K562 (cell line): Measurements from ENCODE around the gene CLEC3B. TPM values are rescaled to one million over a fixed set of nuclear protein-coding genes. Genes with fewer than 3 reads are reported as not detected.

Experiments
- JUND ChIP-seq, 2 experiments: IDR thresholded peaks; 2 replicates in 1 of 2; 3 replicates in 1 of 2; pipeline ENCODE4 v1.6.1; 2011; ENCODE audit warnings: borderline replicate concordance in 2 of 2, low read depth in 2 of 2, low read length in 2 of 2, improper control_type of control experiment in 1 of 2, missing biosample characterization in 1 of 2, missing genetic modification characterization in 1 of 2, missing genetic modification reagents in 1 of 2
- ZBTB11 ChIP-seq, 3 experiments: fragments of 200-800 bp in 1 of 3; fragments of 250-450 bp in 1 of 3; fragments of 450-650 bp in 1 of 3; sonication (Bioruptor Pico) in 1 of 3; sonication (Bioruptor generic) in 1 of 3; formaldehyde crosslinking in 1 of 3; IDR thresholded peaks; 2 replicates each; pipeline versions ENCODE4 v1.6.1 to v1.8.0; 2016 to 2022; ENCODE audit warnings: mild to moderate bottlenecking in 2 of 3, missing genetic modification characterization in 2 of 3, missing compliant biosample characterization in 1 of 3, moderate library complexity in 1 of 3
- ZNF3 ChIP-seq: fragments of 250-450 bp; sonication (Bioruptor Pico); IDR thresholded peaks from 2 replicates; pipeline ENCODE4 v1.5.0; 2021; ENCODE audit warnings: mild to moderate bottlenecking, moderate library complexity
- ZSCAN32 ChIP-seq: fragments of 450-650 bp; formaldehyde crosslinking; IDR thresholded peaks from 2 replicates; pipeline ENCODE4 v1.4.0; 2020; ENCODE audit warnings: mild to moderate bottlenecking, moderate library complexity
- polyA plus RNA-seq, 8 experiments: library from polyadenylated mRNA; depleted of rRNA in 4 of 8; stranded (reverse) in 5 of 8; unstranded in 3 of 8; fragments of >200 nt; fragmentation: Nextera tagmentation in 2 of 8; fragmentation: Illumina TruSeq in 1 of 8; extraction: Ambion mirVana in 2 of 8; extraction: Trizol in 1 of 8; gene quantifications; 2 replicates each; pipeline versions ENCODE4 v1.2.1 to v1.2.3, GENCODE V29; 2011 to 2014; ENCODE audit warnings: inconsistent platforms in 1 of 8, missing spikeins in 1 of 8
- total RNA-seq, 7 experiments: library from RNA; depleted of rRNA in 6 of 7; stranded (reverse); fragments of >200 nt in 6 of 7; fragmentation: Illumina TruSeq in 2 of 7; extraction: Trizol in 2 of 7; gene quantifications; 2 replicates each; pipeline versions ENCODE4 v1.2.1 to v1.2.3, GENCODE V29; 2011 to 2021; ENCODE audit warnings: low replicate concordance in 1 of 7
- TF ChIP-seq, protein P1 (sequence below): sonication (generic); formaldehyde crosslinking; IDR thresholded peaks from 2 replicates; pipeline ENCODE4 v1.8.0; 2023; ENCODE audit warnings: mild to moderate bottlenecking, missing genetic modification reagents
- TF ChIP-seq, protein P2 (sequence below): fragments of 450-650 bp; conservative IDR thresholded peaks from 2 replicates; pipeline ENCODE4 v1.6.1; 2016; ENCODE audit warnings: missing genetic modification characterization, low read depth, mild to moderate bottlenecking, missing compliant biosample characterization, moderate library complexity
- TF ChIP-seq, protein P3 (sequence below): fragments of 450-650 bp; formaldehyde crosslinking; IDR thresholded peaks from 2 replicates; pipeline ENCODE4 v1.4.0; 2022; ENCODE audit warnings: missing genetic modification characterization

Gene CLEC3B
- total and polyA plus RNA-seq, 9 of the 15 experiments (the other 6 are each of a cell fraction or from before 2014, with no cell fraction given): not detected

DNA sequence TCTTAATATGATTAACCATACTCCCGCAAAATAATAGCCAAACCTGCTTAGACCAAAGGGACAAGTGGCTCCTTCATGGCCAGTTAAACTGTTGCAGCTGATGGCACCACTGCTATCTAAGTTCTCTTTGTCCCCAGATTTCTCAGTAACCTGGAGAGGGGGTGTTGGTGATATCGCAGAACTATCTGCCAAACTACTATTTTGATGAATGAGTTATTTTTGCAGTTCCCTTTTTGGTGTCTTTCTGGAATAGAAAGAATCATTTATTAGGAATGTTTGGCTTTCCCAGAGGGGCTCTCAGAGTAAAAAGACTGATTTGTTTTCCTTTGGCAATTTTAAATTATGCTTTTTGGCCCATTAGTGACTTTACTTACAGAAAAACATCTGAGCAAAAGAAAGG is 33.0 kb downstream of the CLEC3B start (continued):
- TF ChIP-seq ZBTB11 (CRISPR knock-in tag; IDR thresholded peaks at IDR 0.05): no peak
- TF ChIP-seq, protein P1, sequence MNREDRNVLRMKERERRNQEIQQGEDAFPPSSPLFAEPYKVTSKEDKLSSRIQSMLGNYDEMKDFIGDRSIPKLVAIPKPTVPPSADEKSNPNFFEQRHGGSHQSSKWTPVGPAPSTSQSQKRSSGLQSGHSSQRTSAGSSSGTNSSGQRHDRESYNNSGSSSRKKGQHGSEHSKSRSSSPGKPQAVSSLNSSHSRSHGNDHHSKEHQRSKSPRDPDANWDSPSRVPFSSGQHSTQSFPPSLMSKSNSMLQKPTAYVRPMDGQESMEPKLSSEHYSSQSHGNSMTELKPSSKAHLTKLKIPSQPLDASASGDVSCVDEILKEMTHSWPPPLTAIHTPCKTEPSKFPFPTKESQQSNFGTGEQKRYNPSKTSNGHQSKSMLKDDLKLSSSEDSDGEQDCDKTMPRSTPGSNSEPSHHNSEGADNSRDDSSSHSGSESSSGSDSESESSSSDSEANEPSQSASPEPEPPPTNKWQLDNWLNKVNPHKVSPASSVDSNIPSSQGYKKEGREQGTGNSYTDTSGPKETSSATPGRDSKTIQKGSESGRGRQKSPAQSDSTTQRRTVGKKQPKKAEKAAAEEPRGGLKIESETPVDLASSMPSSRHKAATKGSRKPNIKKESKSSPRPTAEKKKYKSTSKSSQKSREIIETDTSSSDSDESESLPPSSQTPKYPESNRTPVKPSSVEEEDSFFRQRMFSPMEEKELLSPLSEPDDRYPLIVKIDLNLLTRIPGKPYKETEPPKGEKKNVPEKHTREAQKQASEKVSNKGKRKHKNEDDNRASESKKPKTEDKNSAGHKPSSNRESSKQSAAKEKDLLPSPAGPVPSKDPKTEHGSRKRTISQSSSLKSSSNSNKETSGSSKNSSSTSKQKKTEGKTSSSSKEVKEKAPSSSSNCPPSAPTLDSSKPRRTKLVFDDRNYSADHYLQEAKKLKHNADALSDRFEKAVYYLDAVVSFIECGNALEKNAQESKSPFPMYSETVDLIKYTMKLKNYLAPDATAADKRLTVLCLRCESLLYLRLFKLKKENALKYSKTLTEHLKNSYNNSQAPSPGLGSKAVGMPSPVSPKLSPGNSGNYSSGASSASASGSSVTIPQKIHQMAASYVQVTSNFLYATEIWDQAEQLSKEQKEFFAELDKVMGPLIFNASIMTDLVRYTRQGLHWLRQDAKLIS (CRISPR knock-in tag): no peak
- no peak for TF ChIP-seq ZNF3 (CRISPR knock-in tag)
- TF ChIP-seq ZSCAN32 (CRISPR knock-in tag): 0 out of 2 replicates have a peak, but pooled peaks have one; percentile 24
- no peak for TF ChIP-seq JUND (IDR thresholded peaks at IDR 0.05; ENCODE audit: borderline replicate concordance, low read depth, low read length)
- no peak for TF ChIP-seq JUND (tag; IDR thresholded peaks at IDR 0.05; ENCODE audit: borderline replicate concordance, low read depth, low read length)
- TF ChIP-seq, protein P2, sequence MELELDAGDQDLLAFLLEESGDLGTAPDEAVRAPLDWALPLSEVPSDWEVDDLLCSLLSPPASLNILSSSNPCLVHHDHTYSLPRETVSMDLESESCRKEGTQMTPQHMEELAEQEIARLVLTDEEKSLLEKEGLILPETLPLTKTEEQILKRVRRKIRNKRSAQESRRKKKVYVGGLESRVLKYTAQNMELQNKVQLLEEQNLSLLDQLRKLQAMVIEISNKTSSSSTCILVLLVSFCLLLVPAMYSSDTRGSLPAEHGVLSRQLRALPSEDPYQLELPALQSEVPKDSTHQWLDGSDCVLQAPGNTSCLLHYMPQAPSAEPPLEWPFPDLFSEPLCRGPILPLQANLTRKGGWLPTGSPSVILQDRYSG: no peak
- TF ChIP-seq, protein P3, sequence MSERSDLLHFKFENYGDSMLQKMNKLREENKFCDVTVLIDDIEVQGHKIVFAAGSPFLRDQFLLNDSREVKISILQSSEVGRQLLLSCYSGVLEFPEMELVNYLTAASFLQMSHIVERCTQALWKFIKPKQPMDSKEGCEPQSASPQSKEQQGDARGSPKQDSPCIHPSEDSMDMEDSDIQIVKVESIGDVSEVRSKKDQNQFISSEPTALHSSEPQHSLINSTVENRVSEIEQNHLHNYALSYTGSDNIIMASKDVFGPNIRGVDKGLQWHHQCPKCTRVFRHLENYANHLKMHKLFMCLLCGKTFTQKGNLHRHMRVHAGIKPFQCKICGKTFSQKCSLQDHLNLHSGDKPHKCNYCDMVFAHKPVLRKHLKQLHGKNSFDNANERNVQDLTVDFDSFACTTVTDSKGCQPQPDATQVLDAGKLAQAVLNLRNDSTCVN (CRISPR knock-in tag): no peak
